ENCODE results near the gene LAD1. TPM values are rescaled to one million over a fixed set of nuclear protein-coding genes. Genes with fewer than 3 reads are reported as not detected.

The LAD1 gene
- total and polyA plus RNA-seq, 2 donors (not counting 1 experiment from before 2014, with no cell fraction given) = 0.10 TPM; not detected in 1

- no peak overlapping the region for H3K27ac Mint-ChIP-seq
- no peak for TF ChIP-seq CTCF (IDR thresholded peaks at IDR 0.05)
- TF ChIP-seq EZH2 (IDR thresholded peaks at IDR 0.05; ENCODE audit: borderline replicate concordance, insufficient read depth, low read depth, low read length, poor library complexity, severe bottlenecking) = no peak
- peaks cover 28% of the 10 kb centered on the region for H3K27me3 Mint-ChIP-seq
- ChIA-PET CTCF (no interaction called here), POLR2A (no interaction called here)
- Histone ChIP-seq H2AFZ (ENCODE audit: insufficient read depth, low read depth, low read length, poor library complexity, severe bottlenecking) (no peak overlapping the region), H3K9ac (ENCODE audit: low read length) (no peak overlapping the region), H3K27ac (ENCODE audit: low read length in 2 of 2) (no peak overlapping the region), H3K79me2 (ENCODE audit: control insufficient read depth, insufficient read depth, low read length) (no peaks in the 10 kb centered on the region), H3K4me2 (replicated peaks; ENCODE audit: low read depth, low read length, poor library complexity, severe bottlenecking) (no peak overlapping the region), H3K4me1 (ENCODE audit: control insufficient read depth in 2 of 2, insufficient read depth in 2 of 2, low read length in 2 of 2) (no peaks in the 10 kb centered on the region), H3K27me3 (replicated peaks in 1 of 4; ENCODE audit: control extremely low read depth in 1 of 4, control insufficient read depth in 3 of 4, insufficient read depth in 4 of 4, low read length in 3 of 4) (no peaks in the 10 kb centered on the region), H4K20me1 (ENCODE audit: control insufficient read depth, insufficient read depth, low read length, poor library complexity, severe bottlenecking) (no peaks in the 10 kb centered on the region), H3K9me3 (ENCODE audit: control extremely low read depth in 1 of 3, control insufficient read depth in 2 of 3, insufficient read depth in 1 of 3, low read length in 2 of 3) (peaks cover 0 to 5% (median 0%) of the 10 kb centered on the region in 3 donors), H3K4me3 (ENCODE audit: control extremely low read depth in 1 of 5, extremely low read depth in 1 of 5, insufficient read depth in 1 of 5, low read depth in 2 of 5, low read length in 4 of 5) (no peak overlapping the region), H3K36me3 (replicated peaks in 1 of 2; ENCODE audit: control extremely low read depth in 1 of 2, control insufficient read depth in 1 of 2, extremely low read depth in 1 of 2, insufficient read depth in 2 of 2, low read length in 1 of 2) (no peaks in the 10 kb centered on the region)
- H3K4me1 Mint-ChIP-seq = no peaks in the 10 kb centered on the region
- no peak for DNase-seq
- H3K4me3 Mint-ChIP-seq = no peak overlapping the region
- no peak for ATAC-seq (ENCODE audit: low read depth)
- H3K9me3 Mint-ChIP-seq (ENCODE audit: insufficient read depth) = no peaks in the 10 kb centered on the region
- intact Hi-C loops (cut with micrococcal nuclease) = no loop called here
- WGBS (ENCODE audit: insufficient coverage) = 90% methylated on average over 3 of the region's 4 CpGs
Observed at GRCh38 chr1:201419256-201419655, 20.1 kb upstream of the LAD1 start.

GRCh38 chr1:201418461-201418860 lies 19.3 kb upstream of the LAD1 start:
- CTCF ChIA-PET = no interaction called here
- H3K27ac ChIP-seq (ENCODE audit: low read length in 2 of 2) = no peak overlapping the region
- peaks cover 0 to 5% (median 0%) of the 10 kb centered on the region in 3 donors for H3K9me3 ChIP-seq (ENCODE audit: control extremely low read depth in 1 of 3, control insufficient read depth in 2 of 3, insufficient read depth in 1 of 3, low read length in 2 of 3)
- H4K20me1 ChIP-seq (ENCODE audit: control insufficient read depth, insufficient read depth, low read length, poor library complexity, severe bottlenecking) = no peaks in the 10 kb centered on the region
- Mint-ChIP-seq H3K9me3 (ENCODE audit: insufficient read depth) (no peaks in the 10 kb centered on the region), H3K27ac (no peak overlapping the region), H3K4me3 (no peak overlapping the region), H3K4me1 (no peaks in the 10 kb centered on the region), H3K27me3 (peaks cover 28% of the 10 kb centered on the region)
- DNase-seq = no peak
- no peaks in the 10 kb centered on the region for H3K79me2 ChIP-seq (ENCODE audit: control insufficient read depth, insufficient read depth, low read length)
- ATAC-seq (ENCODE audit: low read depth) = no peak
- no peaks in the 10 kb centered on the region for H3K27me3 ChIP-seq (replicated peaks in 1 of 4; ENCODE audit: control extremely low read depth in 1 of 4, control insufficient read depth in 3 of 4, insufficient read depth in 4 of 4, low read length in 3 of 4)
- H3K36me3 ChIP-seq (replicated peaks in 1 of 2; ENCODE audit: control extremely low read depth in 1 of 2, control insufficient read depth in 1 of 2, extremely low read depth in 1 of 2, insufficient read depth in 2 of 2, low read length in 1 of 2) = no peaks in the 10 kb centered on the region
- intact Hi-C loops (cut with micrococcal nuclease) = no loop called here
- H2AFZ ChIP-seq (ENCODE audit: insufficient read depth, low read depth, low read length, poor library complexity, severe bottlenecking) = no peak overlapping the region
- H3K9ac ChIP-seq (ENCODE audit: low read length) = no peak overlapping the region
- no CpG with 5 or more reads among the region's 3 CpGs for WGBS (ENCODE audit: insufficient coverage)
- no peak overlapping the region for H3K4me3 ChIP-seq (ENCODE audit: control extremely low read depth in 1 of 5, extremely low read depth in 1 of 5, insufficient read depth in 1 of 5, low read depth in 2 of 5, low read length in 4 of 5)
- H3K4me2 ChIP-seq (replicated peaks; ENCODE audit: low read depth, low read length, poor library complexity, severe bottlenecking) = no peak overlapping the region
- TF ChIP-seq EZH2 (IDR thresholded peaks at IDR 0.05; ENCODE audit: borderline replicate concordance, insufficient read depth, low read depth, low read length, poor library complexity, severe bottlenecking) (no peak), CTCF (IDR thresholded peaks at IDR 0.05) (no peak)
- no peaks in the 10 kb centered on the region for H3K4me1 ChIP-seq (ENCODE audit: control insufficient read depth in 2 of 2, insufficient read depth in 2 of 2, low read length in 2 of 2)
- POLR2A ChIA-PET = no interaction called here

Data from B cell (primary cell).